ENCODE data around the gene PANX1. TPM values are rescaled to one million over a fixed set of nuclear protein-coding genes. Genes with fewer than 3 reads are reported as not detected.

PANX1 gene
- total and polyA plus RNA-seq, 2 donors (not counting 1 experiment from before 2014, with no cell fraction given), result 51.7 to 54.5 TPM

- H3K9ac ChIP-seq (ENCODE audit: insufficient read depth, low read length), result no peak overlapping the region
- peak; percentile 56 to 66 for DNase-seq (ENCODE audit: low read depth in 2 of 2)
- H3K4me1 ChIP-seq (ENCODE audit: control insufficient read depth, extremely low read depth, insufficient read depth, low read length), result peaks cover 27% of the 10 kb centered on the region
These were observed 3.1 kb downstream of the PANX1 start for GRCh38 chr11:94131718-94132115.

GRCh38 chr11:94132152-94132558 lies 3.5 kb downstream of the PANX1 start:
- H3K4me1 ChIP-seq (ENCODE audit: control insufficient read depth, extremely low read depth, insufficient read depth, low read length), result peaks cover 27% of the 10 kb centered on the region
- no peak overlapping the region for H3K9ac ChIP-seq (ENCODE audit: insufficient read depth, low read length)
- H3K27ac ChIP-seq (ENCODE audit: insufficient read depth, low read length), result peak overlapping the region; percentile 54
- H3K4me3 ChIP-seq (replicated peaks in 1 of 4; ENCODE audit: control extremely low read depth in 1 of 4, insufficient read depth in 1 of 4, low read depth in 3 of 4, low read length in 4 of 4), result peak overlapping the region in 3 of 4 experiments; percentile 3 to 88 (median 5)
- H3K9me3 ChIP-seq (ENCODE audit: control insufficient read depth, insufficient read depth, low read depth, low read length), result no peaks in the 10 kb centered on the region
- no peaks in the 10 kb centered on the region for H4K20me1 ChIP-seq (ENCODE audit: control insufficient read depth, extremely low read depth, insufficient read depth, low read length)
- H3K27me3 ChIP-seq (ENCODE audit: control insufficient read depth, insufficient read depth, low read length), result no peaks in the 10 kb centered on the region
- H2AFZ ChIP-seq (ENCODE audit: low read length), result no peak overlapping the region
- TF ChIP-seq EZH2 (IDR thresholded peaks at IDR 0.05; ENCODE audit: low read length, missing control alignments), result no peak
- no peak for TF ChIP-seq CTCF (conservative IDR thresholded peaks at IDR 0.05 in 1 of 2, IDR thresholded peaks at IDR 0.05 in 1 of 2; ENCODE audit: low read depth in 1 of 2, low read length in 2 of 2)
- DNase-seq (ENCODE audit: low read depth in 2 of 2), result peak; percentile 91 to 92
- peak overlapping the region; percentile 95 for H3K4me2 ChIP-seq (ENCODE audit: extremely low read depth, insufficient read depth, low read length)
- H3K36me3 ChIP-seq (ENCODE audit: control insufficient read depth, insufficient read depth, low read length), result no peaks in the 10 kb centered on the region
- H3K79me2 ChIP-seq (ENCODE audit: control insufficient read depth, insufficient read depth, low read length), result peaks cover 65% of the 10 kb centered on the region

More at GRCh38 chr11:94131718-94132115, 3.1 kb downstream of the PANX1 start:
- H3K4me3 ChIP-seq (replicated peaks in 1 of 4; ENCODE audit: control extremely low read depth in 1 of 4, insufficient read depth in 1 of 4, low read depth in 3 of 4, low read length in 4 of 4), result peak overlapping the region in 3 of 4 experiments; percentile 3 to 88 (median 76)
- peak overlapping the region; percentile 95 for H3K4me2 ChIP-seq (ENCODE audit: extremely low read depth, insufficient read depth, low read length)
- no peak overlapping the region for H2AFZ ChIP-seq (ENCODE audit: low read length)
- TF ChIP-seq CTCF (conservative IDR thresholded peaks at IDR 0.05 in 1 of 2, IDR thresholded peaks at IDR 0.05 in 1 of 2; ENCODE audit: low read depth in 1 of 2, low read length in 2 of 2) (no peak), EZH2 (IDR thresholded peaks at IDR 0.05; ENCODE audit: low read length, missing control alignments) (no peak)
- no peaks in the 10 kb centered on the region for H4K20me1 ChIP-seq (ENCODE audit: control insufficient read depth, extremely low read depth, insufficient read depth, low read length)
- no peaks in the 10 kb centered on the region for H3K36me3 ChIP-seq (ENCODE audit: control insufficient read depth, insufficient read depth, low read length)
- H3K27me3 ChIP-seq (ENCODE audit: control insufficient read depth, insufficient read depth, low read length), result no peaks in the 10 kb centered on the region
- H3K27ac ChIP-seq (ENCODE audit: insufficient read depth, low read length), result peak overlapping the region; percentile 96
- H3K79me2 ChIP-seq (ENCODE audit: control insufficient read depth, insufficient read depth, low read length), result peaks cover 62% of the 10 kb centered on the region
- no peaks in the 10 kb centered on the region for H3K9me3 ChIP-seq (ENCODE audit: control insufficient read depth, insufficient read depth, low read depth, low read length)

GRCh38 chr11:94132823-94133408 lies 4.3 kb downstream of the PANX1 start:
- TF ChIP-seq EZH2 (IDR thresholded peaks at IDR 0.05; ENCODE audit: low read length, missing control alignments) (no peak), CTCF (conservative IDR thresholded peaks at IDR 0.05 in 1 of 2, IDR thresholded peaks at IDR 0.05 in 1 of 2; ENCODE audit: low read depth in 1 of 2, low read length in 2 of 2) (no peak)
- no peaks in the 10 kb centered on the region for H3K9me3 ChIP-seq (ENCODE audit: control insufficient read depth, insufficient read depth, low read depth, low read length)
- H3K79me2 ChIP-seq (ENCODE audit: control insufficient read depth, insufficient read depth, low read length), result peaks cover 70% of the 10 kb centered on the region
- no peak overlapping the region for H2AFZ ChIP-seq (ENCODE audit: low read length)
- peaks cover 27% of the 10 kb centered on the region for H3K4me1 ChIP-seq (ENCODE audit: control insufficient read depth, extremely low read depth, insufficient read depth, low read length)
- DNase-seq (ENCODE audit: low read depth in 2 of 2), result no peak
- H3K4me2 ChIP-seq (ENCODE audit: extremely low read depth, insufficient read depth, low read length), result no peak overlapping the region
- H3K4me3 ChIP-seq (replicated peaks in 1 of 4; ENCODE audit: control extremely low read depth in 1 of 4, insufficient read depth in 1 of 4, low read depth in 3 of 4, low read length in 4 of 4), result no peak overlapping the region
- no peaks in the 10 kb centered on the region for H4K20me1 ChIP-seq (ENCODE audit: control insufficient read depth, extremely low read depth, insufficient read depth, low read length)
- H3K9ac ChIP-seq (ENCODE audit: insufficient read depth, low read length), result no peak overlapping the region
- no peaks in the 10 kb centered on the region for H3K36me3 ChIP-seq (ENCODE audit: control insufficient read depth, insufficient read depth, low read length)
- no peak overlapping the region for H3K27ac ChIP-seq (ENCODE audit: insufficient read depth, low read length)
- no peaks in the 10 kb centered on the region for H3K27me3 ChIP-seq (ENCODE audit: control insufficient read depth, insufficient read depth, low read length)
